H1 (cell line): ENCODE results near the gene RAPGEF6. TPM values are rescaled to one million over a fixed set of nuclear protein-coding genes. Genes with fewer than 3 reads are reported as not detected.

Source experiments
- CTCF ChIA-PET: fragments of 300-600 bp; sonication (Branson Sonifier 250); formaldehyde crosslinking; loops from one replicate; lab custom pipeline; 2021; ENCODE audit not compliant: partially characterized antibody; lab: Charles Lee
- POLR2A ChIA-PET: fragments of 300-600 bp; sonication (Branson Sonifier 250); formaldehyde crosslinking; loops from one replicate; lab custom pipeline; 2021; ENCODE audit warnings: inconsistent platforms; ENCODE audit not compliant: partially characterized antibody; lab: Charles Lee
- DNase-seq, 2 experiments: peaks; one replicate each; pipeline versions ENCODE4 v3.0.0 to v3.0.0-alpha.2; 2010 to 2022; ENCODE audit warnings: low spot score in 2 of 2, low read depth in 1 of 2, mixed read lengths in 1 of 2
- FAIRE-seq: peaks from 2 replicates; lab custom pipeline; 2011; peaks lifted over from hg19 to GRCh38; lab: Jason Lieb, UNC
- H2AFZ ChIP-seq: 2 replicates; pipeline ENCODE4 v1.8.1; 2012; ENCODE audit warnings: low read length, inconsistent platforms
- H2AK5ac ChIP-seq: 2 replicates; pipeline ENCODE4 v1.6.1; 2013; ENCODE audit warnings: low read depth, low read length
- H2BK120ac ChIP-seq: replicated peaks from 2 replicates; pipeline ENCODE3; 2013; ENCODE audit warnings: low read depth, low read length, inconsistent platforms
- H2BK12ac ChIP-seq: 2 replicates; pipeline ENCODE4 v1.6.1; 2013; ENCODE audit warnings: low read depth, low read length
- H2BK15ac ChIP-seq: 2 replicates; pipeline ENCODE4 v1.6.1; 2013; ENCODE audit warnings: low read length
- H2BK20ac ChIP-seq: 2 replicates; pipeline ENCODE4 v1.6.1; 2013; ENCODE audit warnings: low read length
- H2BK5ac ChIP-seq: 2 replicates; pipeline ENCODE4 v1.6.1; 2013; ENCODE audit warnings: low read depth, low read length
- H3K14ac ChIP-seq: 2 replicates; pipeline ENCODE4 v1.6.1; 2013; ENCODE audit warnings: inconsistent platforms; ENCODE audit not compliant: insufficient read length
- H3K18ac ChIP-seq: 2 replicates; pipeline ENCODE4 v1.6.1; 2013; ENCODE audit warnings: low read length; ENCODE audit errors: extremely low read depth
- H3K23ac ChIP-seq: 2 replicates; pipeline ENCODE4 v1.6.1; 2013; ENCODE audit warnings: inconsistent platforms; ENCODE audit not compliant: insufficient read length
- H3K23me2 ChIP-seq: 2 replicates; pipeline ENCODE4 v1.6.1; 2013; ENCODE audit warnings: low read depth, low read length
- H3K27ac ChIP-seq: 2 replicates; pipeline ENCODE4 v1.6.1; 2011; ENCODE audit warnings: low read depth, low read length, inconsistent platforms
- H3K27me3 ChIP-seq, 4 experiments: replicated peaks in 1 of 4; 1 replicate in 1 of 4; 2 replicates in 3 of 4; pipeline versions ENCODE4 v1.6.1 to v1.8.1; 2011 to 2013; ENCODE audit warnings: low read length in 3 of 4, mild to moderate bottlenecking in 3 of 4, inconsistent platforms in 2 of 4, mixed read lengths in 2 of 4, moderate library complexity in 1 of 4; ENCODE audit not compliant: control insufficient read depth in 3 of 4, insufficient read depth in 3 of 4; ENCODE audit errors: extremely low read depth in 1 of 4
- H3K36me3 ChIP-seq, 4 experiments: 2 replicates each; pipeline versions ENCODE4 v1.6.1 to v1.8.1; 2011 to 2013; ENCODE audit warnings: mild to moderate bottlenecking in 4 of 4, low read length in 3 of 4, moderate library complexity in 2 of 4, control low read depth in 1 of 4, inconsistent platforms in 1 of 4; ENCODE audit not compliant: insufficient read depth in 4 of 4, control insufficient read depth in 2 of 4
- H3K4ac ChIP-seq: replicated peaks from 2 replicates; pipeline ENCODE3; 2013; ENCODE audit warnings: low read length, low read depth, mixed read lengths, inconsistent platforms; ENCODE audit not compliant: insufficient read length
- H3K4me1 ChIP-seq, 4 experiments: replicated peaks in 1 of 4; 1 replicate in 1 of 4; 2 replicates in 3 of 4; pipeline versions ENCODE4 v1.6.1 to v1.8.1; 2011 to 2013; ENCODE audit warnings: low read length in 3 of 4, inconsistent platforms in 2 of 4, mixed read lengths in 1 of 4; ENCODE audit not compliant: insufficient read depth in 4 of 4, control insufficient read depth in 3 of 4
- H3K4me2 ChIP-seq, 2 experiments: 2 replicates each; pipeline versions ENCODE4 v1.6.1 to v1.8.1; 2011 to 2013; ENCODE audit warnings: low read depth in 2 of 2, low read length in 2 of 2, control low read depth in 1 of 2, inconsistent platforms in 1 of 2, mild to moderate bottlenecking in 1 of 2; ENCODE audit not compliant: insufficient read depth in 1 of 2
- H3K4me3 ChIP-seq, 4 experiments: fragments of 200-600, 300-600 bp in 1 of 4; sonication (generic), shearing (Covaris generic), sonication (Bioruptor Twin) in 1 of 4; 2 replicates each; pipeline versions ENCODE4 v1.5.1 to v1.8.1; 2011 to 2016; ENCODE audit warnings: low read length in 4 of 4, low read depth in 3 of 4, control low read depth in 2 of 4, inconsistent platforms in 2 of 4, mild to moderate bottlenecking in 2 of 4, mixed read lengths in 1 of 4, moderate library complexity in 1 of 4; ENCODE audit not compliant: insufficient read depth in 2 of 4; ENCODE audit errors: extremely low read depth in 1 of 4
- H3K56ac ChIP-seq: replicated peaks from 2 replicates; pipeline ENCODE3; 2013; ENCODE audit warnings: low read depth, mild to moderate bottlenecking, mixed read lengths, low read length, inconsistent platforms; ENCODE audit not compliant: insufficient read length
- H3K79me1 ChIP-seq: 2 replicates; pipeline ENCODE4 v1.6.1; 2013; ENCODE audit warnings: low read depth, low read length, control low read depth
- H3K79me2 ChIP-seq, 2 experiments: 2 replicates each; pipeline versions ENCODE4 v1.6.1 to v1.8.1; 2012 to 2013; ENCODE audit warnings: low read length in 2 of 2, mild to moderate bottlenecking in 2 of 2, inconsistent platforms in 1 of 2; ENCODE audit not compliant: insufficient read depth in 2 of 2, control insufficient read depth in 1 of 2
- H3K9ac ChIP-seq, 4 experiments: replicated peaks in 1 of 4; 1 replicate in 1 of 4; 2 replicates in 3 of 4; pipeline versions ENCODE4 v1.6.1 to v1.8.1; 2011 to 2013; ENCODE audit warnings: low read depth in 3 of 4, low read length in 3 of 4, control low read depth in 2 of 4, mild to moderate bottlenecking in 2 of 4, moderate library complexity in 2 of 4, inconsistent platforms in 1 of 4; ENCODE audit errors: extremely low read depth in 1 of 4
- H3K9me3 ChIP-seq, 2 experiments: 2 replicates each; pipeline versions ENCODE4 v1.6.1 to v1.8.1; 2012 to 2013; ENCODE audit warnings: mild to moderate bottlenecking in 2 of 2, moderate library complexity in 2 of 2, control low read depth in 1 of 2, inconsistent platforms in 1 of 2, low read depth in 1 of 2, low read length in 1 of 2, mixed read lengths in 1 of 2; ENCODE audit not compliant: insufficient read depth in 2 of 2
- H4K20me1 ChIP-seq, 2 experiments: replicated peaks in 1 of 2; 2 replicates each; pipeline versions ENCODE3 to v1.8.1; 2011 to 2013; ENCODE audit warnings: inconsistent platforms in 2 of 2, low read length in 2 of 2, mild to moderate bottlenecking in 1 of 2; ENCODE audit not compliant: insufficient read depth in 2 of 2, control insufficient read depth in 1 of 2
- H4K5ac ChIP-seq: 2 replicates; pipeline ENCODE4 v1.6.1; 2013; ENCODE audit warnings: low read length, low read depth, mixed read lengths, inconsistent platforms; ENCODE audit not compliant: insufficient read length
- H4K8ac ChIP-seq: 2 replicates; pipeline ENCODE4 v1.8.0; 2013; ENCODE audit warnings: mild to moderate bottlenecking, moderate library complexity, low read length, inconsistent platforms; ENCODE audit not compliant: insufficient read depth; ENCODE audit errors: extremely low read depth
- H4K91ac ChIP-seq: replicated peaks from 2 replicates; pipeline ENCODE3; 2013; ENCODE audit warnings: low read length, mixed read lengths, inconsistent platforms; ENCODE audit not compliant: insufficient read length
- ATF3 ChIP-seq: IDR thresholded peaks from 2 replicates; pipeline ENCODE4 v1.6.1; 2011; ENCODE audit warnings: low read depth, mild to moderate bottlenecking, low read length; ENCODE audit not compliant: insufficient read depth
- CTCF ChIP-seq, 3 experiments: IDR thresholded peaks; 1 replicate in 2 of 3; 2 replicates in 1 of 3; pipeline versions ENCODE4 v1.5.1 to v1.6.1; 2011; ENCODE audit warnings: low read length in 3 of 3, mild to moderate bottlenecking in 3 of 3, inconsistent platforms in 2 of 3, low read depth in 1 of 3, moderate library complexity in 1 of 3; ENCODE audit not compliant: insufficient read depth in 1 of 3; ENCODE audit errors: control extremely low read depth in 1 of 3
- EGR1 ChIP-seq: IDR thresholded peaks from 2 replicates; pipeline ENCODE4 v1.6.1; 2011; ENCODE audit warnings: low read depth, low read length, borderline replicate concordance
- JUND ChIP-seq: IDR thresholded peaks from 2 replicates; pipeline ENCODE4 v1.6.1; 2011; ENCODE audit warnings: mild to moderate bottlenecking, improper control_type of control experiment, low read length
- NRF1 ChIP-seq: IDR thresholded peaks from 2 replicates; pipeline ENCODE4 v1.6.1; 2011; ENCODE audit warnings: mild to moderate bottlenecking, low read depth, low read length, improper control_type of control experiment
- TAF1 ChIP-seq: IDR thresholded peaks from 2 replicates; pipeline ENCODE4 v1.6.1; 2011; ENCODE audit warnings: mild to moderate bottlenecking, low read depth, low read length
- TEAD4 ChIP-seq: IDR thresholded peaks from 2 replicates; pipeline ENCODE4 v1.6.1; 2012; ENCODE audit warnings: low read depth, low read length, inconsistent platforms, mixed read lengths
- USF2 ChIP-seq: IDR thresholded peaks from 2 replicates; pipeline ENCODE4 v1.6.1; 2011; ENCODE audit warnings: low read length, improper control_type of control experiment
- WGBS, 2 experiments: shearing (Covaris generic) in 1 of 2; methylation state at CpG; one replicate each; pipeline versions ENCODE4 v1.1.6 to v1.1.7; 2013 to 2015; ENCODE audit warnings: low lambda C conversion rate in 2 of 2, mixed read lengths in 2 of 2, inconsistent platforms in 1 of 2, low coverage in 1 of 2, missing lambda C conversion rate in 1 of 2; ENCODE audit not compliant: insufficient replicate concordance in 2 of 2, insufficient coverage in 1 of 2, insufficient read length in 1 of 2; ENCODE audit errors: extremely low coverage in 1 of 2, missing lambda C conversion rate in 1 of 2; 5-methylcytosine and 5-hydroxymethylcytosine counted together
- polyA plus RNA-seq, 7 experiments: library from polyadenylated mRNA; depleted of rRNA in 3 of 7; stranded (reverse) in 5 of 7; unstranded in 2 of 7; fragments of >200 nt in 5 of 7; fragments of 200-250 nt in 2 of 7; gene quantifications; 1 replicate in 5 of 7; 2 replicates in 1 of 7; 4 replicates in 1 of 7; pipeline versions ENCODE4 v1.2.1 to v1.2.3, GENCODE V29; 2011 to 2013; ENCODE audit warnings: missing spikeins in 2 of 7, mixed read lengths in 2 of 7
- total RNA-seq: library from RNA; stranded (reverse); fragmentation: NEBNext Ultra II Directional; extraction: Animal tissue kit (Norgen Biotek cat#: 25700); gene quantifications from 2 replicates; pipeline ENCODE4 v1.2.1, GENCODE V29; 2021

The RAPGEF6 gene
- total and polyA plus RNA-seq, 2 of the 8 experiments (the other 6 are each of a cell fraction or from before 2014, with no cell fraction given), result 4.8 to 20.0 TPM

- ChIA-PET POLR2A (no interaction called here), CTCF (interaction anchor here (1.0 to 2.8 kb wide), 6 partner anchors 15 to 367 kb away, joined by 3 to 7 read pairs (median 3); no protein-coding TSS in a partner anchor)
- no peak overlapping the region for H2BK15ac ChIP-seq
- DNase-seq (no peak), FAIRE-seq (no peak)
- peaks cover 0 to under 1% (median 0%) of the 10 kb centered on the region in 4 experiments; a peak in 2 of 8 replicates for H3K36me3 ChIP-seq
- H2BK120ac ChIP-seq, result no peak overlapping the region
- no peak overlapping the region for H4K91ac ChIP-seq
- no peak overlapping the region for H3K9ac ChIP-seq
- H3K4me3 ChIP-seq, result no peak overlapping the region
- no peak overlapping the region for H3K23ac ChIP-seq
- no peak overlapping the region for H3K14ac ChIP-seq
- no peak overlapping the region for H3K4ac ChIP-seq
- H3K4me1 ChIP-seq, result no peaks in the 10 kb centered on the region
- H2BK12ac ChIP-seq, result no peak overlapping the region
- no peak overlapping the region for H3K4me2 ChIP-seq
- H3K79me1 ChIP-seq, result no peaks in the 10 kb centered on the region
- H3K56ac ChIP-seq, result no peak overlapping the region
- no peaks in the 10 kb centered on the region for H4K20me1 ChIP-seq
- H3K79me2 ChIP-seq, result no peaks in the 10 kb centered on the region
- no peak overlapping the region for H4K8ac ChIP-seq
- H3K9me3 ChIP-seq, result no peaks in the 10 kb centered on the region
- no peak overlapping the region for H2AFZ ChIP-seq
- H2BK20ac ChIP-seq, result no peak overlapping the region
- no peak overlapping the region for H3K18ac ChIP-seq
- no peak overlapping the region for H4K5ac ChIP-seq
- WGBS, 2 experiments, result 79 to 100% methylated on average over 1 to 5 of the region's 5 CpGs
- H2BK5ac ChIP-seq, result no peak overlapping the region
- H3K27ac ChIP-seq, result no peak overlapping the region
- peaks cover 2% of the 10 kb centered on the region; the same call in 1 of the 2 replicates for H3K23me2 ChIP-seq
- no peak overlapping the region for H2AK5ac ChIP-seq
- no peaks in the 10 kb centered on the region for H3K27me3 ChIP-seq
- no peak for TF ChIP-seq EGR1
- TF ChIP-seq USF2, result no peak
- no peak for TF ChIP-seq CTCF (IDR thresholded peaks at IDR 0.05; ENCODE audit: control extremely low read depth in 1 of 3, insufficient read depth in 1 of 3, low read depth in 1 of 3, low read length in 3 of 3)
- no peak for TF ChIP-seq ATF3
- TF ChIP-seq NRF1, result no peak
- no peak for TF ChIP-seq JUND
- no peak for TF ChIP-seq TAF1
- TF ChIP-seq TEAD4, result no peak
Measured at GRCh38 chr5:131640043-131640856, 5.2 kb upstream of the RAPGEF6 start.
